ENCODE measurements around the gene SIPA1L3.

GRCh38 chr19:38035515-38036495, 128.8 kb downstream of the SIPA1L3 start:
- no peak for TF ChIP-seq POLR2AphosphoS5 (IDR thresholded peaks at IDR 0.05)
- TF ChIP-seq, protein P1, sequence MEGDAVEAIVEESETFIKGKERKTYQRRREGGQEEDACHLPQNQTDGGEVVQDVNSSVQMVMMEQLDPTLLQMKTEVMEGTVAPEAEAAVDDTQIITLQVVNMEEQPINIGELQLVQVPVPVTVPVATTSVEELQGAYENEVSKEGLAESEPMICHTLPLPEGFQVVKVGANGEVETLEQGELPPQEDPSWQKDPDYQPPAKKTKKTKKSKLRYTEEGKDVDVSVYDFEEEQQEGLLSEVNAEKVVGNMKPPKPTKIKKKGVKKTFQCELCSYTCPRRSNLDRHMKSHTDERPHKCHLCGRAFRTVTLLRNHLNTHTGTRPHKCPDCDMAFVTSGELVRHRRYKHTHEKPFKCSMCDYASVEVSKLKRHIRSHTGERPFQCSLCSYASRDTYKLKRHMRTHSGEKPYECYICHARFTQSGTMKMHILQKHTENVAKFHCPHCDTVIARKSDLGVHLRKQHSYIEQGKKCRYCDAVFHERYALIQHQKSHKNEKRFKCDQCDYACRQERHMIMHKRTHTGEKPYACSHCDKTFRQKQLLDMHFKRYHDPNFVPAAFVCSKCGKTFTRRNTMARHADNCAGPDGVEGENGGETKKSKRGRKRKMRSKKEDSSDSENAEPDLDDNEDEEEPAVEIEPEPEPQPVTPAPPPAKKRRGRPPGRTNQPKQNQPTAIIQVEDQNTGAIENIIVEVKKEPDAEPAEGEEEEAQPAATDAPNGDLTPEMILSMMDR (IDR thresholded peaks at IDR 0.05), result no peak
- TF ChIP-seq POLR2A (IDR thresholded peaks at IDR 0.05), result no peak
- TF ChIP-seq EP300 (IDR thresholded peaks at IDR 0.05), result no peak
